Left lung (tissue), 10 donors: ENCODE measurements around the gene GAL. TPM values are rescaled to one million over a fixed set of nuclear protein-coding genes. Genes with fewer than 3 reads are reported as not detected.

Source experiments
- ATAC-seq: fragments of 200-7000 bp; cut with Tn5 transposase; one replicate; pipeline ENCODE4 v1.9.1; 2020; ENCODE audit warnings: moderate library complexity
- DNase-seq, 4 donors: peaks; one replicate each; pipeline ENCODE4 v3.0.0-alpha.2; 2013 to 2020
- H3K27ac ChIP-seq, 2 donors: fragments of 200-600 bp; sonication (generic) in 1 of 2; one replicate each; pipeline versions ENCODE4 v1.5.0 to v1.8.0; 2020 to 2021
- H3K27me3 ChIP-seq, 2 donors: fragments of 200-600 bp; sonication (generic) in 1 of 2; one replicate each; pipeline versions ENCODE4 v1.5.0 to v1.8.0; 2020 to 2021
- H3K36me3 ChIP-seq, 2 donors: fragments of 200-600 bp; sonication (generic) in 1 of 2; one replicate each; pipeline versions ENCODE4 v1.5.0 to v1.8.0; 2020 to 2021
- H3K4me1 ChIP-seq, 2 donors: fragments of 200-600 bp; one replicate each; pipeline ENCODE4 v1.8.0; 2021
- H3K4me3 ChIP-seq, 2 donors: fragments of 200-600 bp; sonication (generic) in 1 of 2; one replicate each; pipeline versions ENCODE4 v1.5.0 to v1.8.0; 2020 to 2021; ENCODE audit warnings: mild to moderate bottlenecking in 1 of 2
- H3K9me3 ChIP-seq, 2 donors: fragments of 200-600 bp; sonication (generic) in 1 of 2; one replicate each; pipeline versions ENCODE4 v1.5.0 to v1.8.0; 2020 to 2021
- CTCF ChIP-seq, 2 donors: fragments of 200-600 bp; sonication (generic) in 1 of 2; IDR thresholded peaks; one replicate each; pipeline versions ENCODE4 v1.5.0 to v1.8.0; 2021; ENCODE audit warnings: antibody characterized with exemption in 2 of 2
- intact Hi-C, 2 donors: fragments of 100-400 bp; cut with DNase I; formaldehyde crosslinking; loops; one replicate each; pipeline versions ENCODE4 v1.11.2 to v1.14.2; 2022
- polyA plus RNA-seq, 6 donors: library from polyadenylated mRNA; unstranded; fragments of 120-200 nt; gene quantifications; one replicate each; pipeline ENCODE4 v1.2.1, GENCODE V29; 2013; ENCODE audit not compliant: insufficient read length in 6 of 6
- total RNA-seq, 2 donors: library from RNA; stranded (reverse); fragmentation: NEBNext Ultra II Directional; extraction: Animal tissue kit (Norgen Biotek cat#: 25700); gene quantifications; one replicate each; pipeline ENCODE4 v1.2.1, GENCODE V29; 2021
- donor health status: DM: no; HTN: yes; CAD: no.
- donor health status: DM: no; HTN: no; CAD: no.

GAL gene
- total and polyA plus RNA-seq, 8 donors, result 0.15 to 1.4 TPM; not detected in 6

GRCh38 chr11:68710409-68710808, 26.1 kb downstream of the GAL start:
- DNase-seq (no peak), ATAC-seq (no peak)
- no peak for TF ChIP-seq CTCF (IDR thresholded peaks at IDR 0.05)
- H3K9me3 ChIP-seq, result no peaks in the 10 kb centered on the region
- no peaks in the 10 kb centered on the region for H3K36me3 ChIP-seq
- H3K4me3 ChIP-seq, result no peak overlapping the region
- H3K27ac ChIP-seq, result no peak overlapping the region
- H3K4me1 ChIP-seq, result no peaks in the 10 kb centered on the region
- peaks cover 0 to 9% of the 10 kb centered on the region in 2 donors for H3K27me3 ChIP-seq
- intact Hi-C loops, result no loop called here

GRCh38 chr11:68711114-68711513, 26.8 kb downstream of the GAL start:
- Histone ChIP-seq H3K27ac (no peak overlapping the region), H3K36me3 (no peaks in the 10 kb centered on the region), H3K27me3 (peaks cover 0 to 2% of the 10 kb centered on the region in 2 donors), H3K4me3 (no peak overlapping the region), H3K4me1 (no peaks in the 10 kb centered on the region), H3K9me3 (no peaks in the 10 kb centered on the region)
- TF ChIP-seq CTCF (IDR thresholded peaks at IDR 0.05), result no peak
- intact Hi-C loops, result no loop called here
- ATAC-seq, result no peak
- DNase-seq, result no peak

GRCh38 chr11:68714060-68714856, 29.9 kb downstream of the GAL start:
- H3K4me3 ChIP-seq, result no peak overlapping the region
- no peaks in the 10 kb centered on the region for H3K9me3 ChIP-seq
- H3K4me1 ChIP-seq, result no peaks in the 10 kb centered on the region
- H3K27me3 ChIP-seq, result no peaks in the 10 kb centered on the region
- H3K36me3 ChIP-seq, result no peaks in the 10 kb centered on the region
- intact Hi-C loops, result no loop called here
- DNase-seq (no peak), ATAC-seq (no peak)
- no peak overlapping the region for H3K27ac ChIP-seq
- no peak for TF ChIP-seq CTCF (IDR thresholded peaks at IDR 0.05)

- no peak for ATAC-seq
- intact Hi-C loops, result no loop called here
- no peak overlapping the region for H3K4me3 ChIP-seq
- no peaks in the 10 kb centered on the region for H3K27me3 ChIP-seq
- DNase-seq, result no peak
- H3K27ac ChIP-seq, result no peak overlapping the region
- H3K9me3 ChIP-seq, result no peaks in the 10 kb centered on the region
- H3K36me3 ChIP-seq, result no peaks in the 10 kb centered on the region
- TF ChIP-seq CTCF (IDR thresholded peaks at IDR 0.05), result no peak
- no peaks in the 10 kb centered on the region for H3K4me1 ChIP-seq
Measured at GRCh38 chr11:68715456-68716122, 31.2 kb downstream of the GAL start.

GRCh38 chr11:68721075-68721474, 36.7 kb downstream of the GAL start:
- Histone ChIP-seq H3K9me3 (no peaks in the 10 kb centered on the region), H3K4me1 (no peaks in the 10 kb centered on the region), H3K27me3 (peaks cover 0 to 6% of the 10 kb centered on the region in 2 donors), H3K4me3 (no peak overlapping the region), H3K36me3 (no peaks in the 10 kb centered on the region), H3K27ac (no peak overlapping the region)
- no peak for TF ChIP-seq CTCF (IDR thresholded peaks at IDR 0.05)
- ATAC-seq (no peak), DNase-seq (no peak)
- intact Hi-C loops, result no loop called here
